Measurements from ENCODE around the gene KCTD19.

Gene KCTD19

GRCh38 chr16:67326115-67326471 lies 448 bp downstream of the KCTD19 start:
- DNase-seq (ENCODE audit: low read depth, low spot score) = no peak

GRCh38 chr16:67317853-67318252 lies 8.7 kb downstream of the KCTD19 start:
- DNase-seq (ENCODE audit: low read depth, low spot score) = no peak

GRCh38 chr16:67312719-67313118 lies 13.8 kb downstream of the KCTD19 start:
- no peak for DNase-seq (ENCODE audit: low read depth, low spot score)

DNA sequence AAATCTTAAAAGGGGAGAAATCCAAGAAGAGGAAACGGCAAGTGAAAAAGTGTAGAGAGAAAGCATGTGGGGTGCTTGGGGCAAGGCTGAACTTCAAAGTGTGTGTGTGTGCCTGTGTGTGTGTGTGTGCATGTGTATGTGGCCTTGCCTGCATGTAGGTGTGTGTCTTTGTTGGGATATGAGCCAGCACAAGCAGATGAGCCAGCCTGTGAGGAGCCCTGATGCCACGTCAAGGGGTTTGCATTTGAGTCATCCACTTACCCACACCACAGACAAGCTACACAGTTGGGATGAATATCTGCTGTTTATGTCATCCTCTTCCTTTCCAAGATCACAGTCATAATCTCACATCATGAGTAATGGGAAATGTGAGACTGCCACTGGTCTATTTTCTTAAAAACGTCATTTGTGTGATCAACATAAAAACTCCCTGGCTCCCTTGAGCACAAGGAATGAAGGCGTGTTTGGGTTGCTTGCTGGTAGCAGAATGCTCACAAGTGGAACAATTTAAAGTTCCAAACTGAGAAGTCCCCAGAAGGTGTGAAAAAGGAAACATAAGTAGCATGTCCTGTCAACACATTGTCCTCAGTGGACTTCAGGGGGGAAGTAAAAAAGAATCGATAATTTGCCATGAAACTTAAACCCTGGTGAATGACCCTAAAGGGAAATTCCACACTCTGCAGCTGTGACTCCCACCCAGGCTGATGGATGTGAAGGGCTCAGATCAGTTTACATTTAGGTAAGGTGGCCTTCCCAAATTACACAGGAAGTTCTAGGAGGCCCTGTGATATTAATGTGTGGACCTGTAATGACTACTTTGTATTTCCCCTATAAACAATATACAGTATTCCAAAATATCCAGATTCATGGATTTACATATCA lies 14.7 kb downstream of the KCTD19 start:
- DNase-seq (ENCODE audit: low read depth, low spot score) = peak; percentile 85

DNA sequence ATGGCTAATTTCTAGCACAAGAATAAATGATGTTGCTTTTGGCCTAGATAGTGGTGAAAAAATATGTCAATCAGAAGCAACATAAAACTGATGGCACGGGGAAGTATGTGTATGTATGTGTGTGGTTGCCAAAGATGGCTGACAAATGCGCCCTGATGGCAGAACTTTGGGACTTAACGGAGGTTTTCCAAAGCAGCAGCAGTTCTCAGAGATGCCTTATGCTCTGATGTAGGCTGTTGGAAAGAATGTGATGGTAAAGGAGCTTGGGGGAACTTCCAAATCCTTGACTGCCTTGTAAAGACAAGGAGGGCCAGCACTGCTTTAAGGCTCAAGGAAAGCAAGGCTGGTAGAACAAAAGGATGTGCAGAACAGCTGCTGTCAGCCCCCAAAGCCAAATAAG lies 16.0 kb downstream of the KCTD19 start:
- DNase-seq (ENCODE audit: low read depth, low spot score) = no peak

DNA sequence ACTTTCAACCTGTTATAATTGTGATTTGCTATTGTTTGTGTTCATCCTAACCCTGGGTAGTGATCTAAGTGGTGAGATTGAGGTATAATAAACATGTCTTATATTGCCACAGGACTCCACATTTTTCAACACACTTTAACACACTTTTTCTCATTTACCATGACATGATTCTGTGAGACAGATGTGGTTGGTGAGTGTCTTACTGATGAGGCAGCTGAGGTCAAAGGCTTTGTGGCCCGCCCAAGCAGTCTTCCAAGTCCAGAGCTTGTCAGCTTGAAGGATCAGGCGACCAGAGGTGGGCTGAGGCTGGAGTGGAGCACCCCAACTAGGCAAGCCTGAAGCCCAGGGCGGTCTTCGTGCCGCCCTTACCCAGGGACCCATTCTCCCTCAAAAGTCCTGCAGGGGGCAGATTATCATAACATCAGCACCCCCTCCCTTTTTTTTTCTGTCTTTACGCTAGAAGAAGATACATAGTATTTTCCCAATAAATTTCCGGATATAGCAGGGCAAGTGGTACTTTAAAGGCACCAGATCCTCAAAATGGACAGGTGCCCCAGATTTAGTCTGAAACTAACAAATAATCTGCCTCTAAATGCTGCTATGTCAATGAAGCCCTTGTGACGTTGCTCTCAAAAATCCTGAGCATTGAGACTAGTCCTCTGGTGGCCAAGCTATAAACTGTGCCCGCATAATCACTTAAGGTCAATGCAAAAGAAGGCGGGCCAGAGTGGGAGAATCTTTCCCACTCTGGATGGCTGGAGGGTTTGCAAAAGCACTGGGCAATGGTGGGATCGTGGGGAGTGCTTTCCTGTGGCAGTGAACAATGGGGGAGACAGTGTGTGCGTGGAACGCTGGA lies 21.1 kb downstream of the KCTD19 start:
- no peak for DNase-seq (ENCODE audit: low read depth, low spot score)

- DNase-seq (ENCODE audit: low read depth, low spot score) = no peak
Measured at GRCh38 chr16:67304020-67304419, 22.5 kb downstream of the KCTD19 start.

GRCh38 chr16:67302970-67303369 lies 23.6 kb downstream of the KCTD19 start:
- DNase-seq (ENCODE audit: low read depth, low spot score) = no peak

- no peak for DNase-seq (ENCODE audit: low read depth, low spot score)
Measured at GRCh38 chr16:67302076-67302475, 24.5 kb downstream of the KCTD19 start.

DNA sequence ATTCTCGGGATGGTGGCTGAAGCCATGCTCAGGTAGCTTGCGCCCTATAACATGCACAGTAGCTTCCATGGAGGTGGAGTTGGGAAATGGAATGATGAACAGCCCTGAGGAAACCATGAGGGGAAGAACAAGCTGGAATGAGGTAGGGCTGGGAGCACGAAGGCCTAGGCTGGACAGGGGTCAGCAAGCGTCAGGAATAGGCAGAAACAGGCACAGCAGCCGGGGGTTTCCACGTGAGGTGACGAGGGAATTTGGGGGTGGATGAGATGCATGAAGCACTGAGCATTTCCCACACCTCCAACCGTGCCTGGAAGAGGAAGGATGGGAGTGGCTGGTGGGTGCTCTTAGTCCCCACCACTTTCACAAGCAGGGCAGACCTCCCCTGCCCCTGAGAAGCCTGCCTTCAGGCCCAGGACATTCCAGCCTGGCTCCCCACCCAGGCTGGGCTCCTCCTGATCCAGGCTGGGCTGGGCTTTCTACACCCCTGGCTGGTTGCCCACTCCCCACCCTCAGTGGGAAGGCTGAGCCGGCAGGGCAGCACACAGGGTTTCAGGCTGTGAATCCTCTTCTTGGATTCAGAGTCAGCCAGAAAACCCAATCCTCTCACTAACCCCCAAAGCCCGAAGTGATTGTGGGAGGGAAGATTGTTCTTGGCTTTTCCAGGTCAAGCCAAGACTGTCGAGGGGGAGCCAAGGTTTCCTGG lies 25.3 kb downstream of the KCTD19 start:
- DNase-seq (ENCODE audit: low read depth, low spot score) = no peak

GRCh38 chr16:67299269-67299668 lies 27.3 kb downstream of the KCTD19 start:
- DNase-seq (ENCODE audit: low read depth, low spot score) = no peak

DNA sequence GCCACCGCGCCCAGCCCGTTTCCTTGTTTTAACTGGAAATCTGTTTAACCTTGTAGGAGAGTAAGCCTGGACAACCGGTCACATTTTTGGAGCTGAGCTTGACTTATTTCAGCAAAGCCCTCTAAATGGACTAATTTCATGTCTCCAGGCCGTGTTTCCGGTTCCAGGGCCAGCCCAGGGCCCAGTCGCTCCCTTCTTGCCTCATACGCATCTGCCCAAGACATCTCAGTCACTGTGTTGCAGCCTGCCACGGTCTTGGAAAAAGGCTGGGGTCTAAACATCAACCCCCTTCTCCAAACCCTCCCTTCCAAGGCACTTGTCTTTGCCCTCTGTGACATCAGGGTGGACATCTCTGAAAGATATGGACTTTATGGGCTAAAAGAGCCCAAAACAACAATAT lies 28.3 kb downstream of the KCTD19 start:
- no peak for DNase-seq (ENCODE audit: low read depth, low spot score)

- no peak for DNase-seq (ENCODE audit: low read depth, low spot score)
Measured at GRCh38 chr16:67296420-67296819, 30.1 kb downstream of the KCTD19 start.

- no peak for DNase-seq (ENCODE audit: low read depth, low spot score)
Measured at GRCh38 chr16:67294938-67295361, 31.6 kb downstream of the KCTD19 start.

DNA sequence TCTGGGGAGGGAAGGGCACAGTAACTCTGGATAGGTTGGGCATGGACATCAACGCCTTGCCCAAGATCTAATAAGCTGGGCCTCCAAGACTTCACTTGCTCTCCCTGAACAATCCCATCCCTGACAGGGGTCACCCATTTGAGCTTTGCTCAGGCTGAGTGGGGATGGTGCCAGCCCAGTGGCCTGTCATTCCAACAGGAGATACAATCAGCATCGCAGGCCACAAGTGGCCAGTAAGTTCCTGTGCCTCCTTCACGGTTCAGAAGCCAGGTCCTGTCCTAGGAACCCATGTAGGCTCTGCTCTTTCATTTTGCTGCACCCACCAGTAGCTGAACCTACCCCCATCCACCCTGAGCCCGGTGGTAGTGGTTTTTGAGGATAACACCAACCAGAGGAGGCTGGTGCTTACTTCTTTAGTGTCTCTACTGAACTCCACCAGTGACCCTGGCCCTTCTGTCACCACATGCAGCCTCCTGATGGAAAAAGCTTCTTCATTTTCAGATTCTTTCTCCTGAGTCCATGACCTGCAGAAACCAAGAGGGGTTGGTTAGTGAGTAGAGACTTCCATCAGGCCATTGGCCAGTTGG lies 32.3 kb downstream of the KCTD19 start:
- no peak for DNase-seq (ENCODE audit: low read depth, low spot score)

- DNase-seq (ENCODE audit: low read depth, low spot score) = no peak
Measured at GRCh38 chr16:67291461-67291860, 35.1 kb downstream of the KCTD19 start.

DNA sequence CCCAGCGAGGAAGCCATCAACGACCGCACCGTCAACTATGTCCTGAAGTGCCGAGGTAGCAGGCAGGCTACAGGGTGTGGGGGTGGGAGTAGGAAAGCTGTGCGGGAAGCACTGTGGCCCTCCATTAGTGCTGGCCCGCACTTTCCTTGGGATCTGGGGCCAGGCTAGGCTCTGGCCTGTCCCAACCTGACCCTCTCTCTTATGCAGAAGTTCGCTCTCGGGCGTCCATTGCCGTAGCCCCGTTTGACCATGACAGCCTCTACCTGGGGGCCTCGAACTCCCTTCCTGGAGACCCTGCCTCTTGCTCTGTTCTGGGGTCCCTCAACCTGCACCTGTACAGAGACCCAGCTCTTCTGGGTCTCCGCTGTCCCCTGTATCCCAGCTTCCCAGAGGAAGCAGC lies 38.6 kb downstream of the KCTD19 start:
- no peak for DNase-seq (ENCODE audit: low read depth, low spot score)

DNA sequence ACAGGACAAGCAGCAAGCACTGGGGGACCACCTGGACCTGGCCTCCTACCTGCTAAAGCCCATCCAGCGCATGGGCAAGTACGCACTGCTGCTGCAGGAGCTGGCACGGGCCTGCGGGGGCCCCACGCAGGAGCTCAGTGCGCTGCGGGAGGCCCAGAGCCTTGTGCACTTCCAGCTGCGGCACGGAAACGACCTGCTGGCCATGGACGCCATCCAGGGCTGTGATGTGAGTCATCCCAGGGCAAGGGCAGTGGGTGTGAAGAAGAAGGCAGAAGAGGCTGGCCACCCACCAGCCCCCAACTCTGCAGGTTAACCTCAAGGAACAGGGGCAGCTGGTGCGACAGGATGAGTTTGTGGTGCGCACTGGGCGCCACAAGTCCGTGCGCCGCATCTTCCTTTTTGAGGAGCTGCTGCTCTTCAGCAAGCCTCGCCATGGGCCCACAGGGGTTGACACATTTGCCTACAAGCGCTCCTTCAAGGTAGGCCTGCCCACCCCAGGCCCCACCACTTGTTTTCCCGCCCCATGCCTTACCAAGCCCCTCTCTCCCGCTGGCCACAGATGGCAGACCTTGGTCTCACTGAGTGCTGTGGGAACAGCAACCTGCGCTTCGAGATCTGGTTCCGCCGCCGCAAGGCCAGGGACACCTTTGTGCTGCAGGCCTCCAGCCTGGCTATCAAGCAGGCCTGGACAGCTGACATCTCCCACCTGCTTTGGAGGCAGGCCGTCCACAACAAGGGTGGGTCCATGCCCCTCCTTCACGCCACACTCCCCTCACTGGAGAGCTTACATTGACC lies 39.9 kb downstream of the KCTD19 start:
- DNase-seq (ENCODE audit: low read depth, low spot score) = no peak

GRCh38 chr16:67284699-67285646 lies 41.6 kb downstream of the KCTD19 start:
- no peak for DNase-seq (ENCODE audit: low read depth, low spot score)
